Measurements from ENCODE around the gene BAG3. TPM values are rescaled to one million over a fixed set of nuclear protein-coding genes. Genes with fewer than 3 reads are reported as not detected.
A peak's percentile ranks its signal among the peaks of the same experiment; 100 is the strongest.
"Not testable (repeated sequence)": the region's sequence is repeated elsewhere in the genome, so short reads cannot be mapped to it uniquely, and the experiment has no call there.

The BAG3 gene
- total RNA-seq, 1 donor from 2014 or later: 2.3 TPM

- no peak overlapping the region for H3K4me3 Mint-ChIP-seq
- Histone ChIP-seq H2AFZ (replicated peaks) (no peak overlapping the region), H3K4me3 (no peak overlapping the region), H3K4me2 (no peak overlapping the region), H3K79me2 (ENCODE audit: low read depth) (no peaks in the 10 kb centered on the region), H3K36me3 (no peaks in the 10 kb centered on the region), H3K27ac (no peak overlapping the region), H3K9me3 (ENCODE audit: low read depth) (no peaks in the 10 kb centered on the region), H3K4me1 (no peaks in the 10 kb centered on the region), H3K27me3 (no peaks in the 10 kb centered on the region), H3K9ac (no peak overlapping the region), H4K20me1 (ENCODE audit: low read depth) (no peaks in the 10 kb centered on the region), H3F3A (ENCODE audit: low read depth) (peaks cover 6% of the 10 kb centered on the region)
- no peak for TF ChIP-seq EZH2phosphoT487 (IDR thresholded peaks at IDR 0.05)
- no peak for TF ChIP-seq CTCF (IDR thresholded peaks at IDR 0.05)
- no peak for TF ChIP-seq EZH2 (IDR thresholded peaks at IDR 0.05)
- no peaks in the 10 kb centered on the region for H3K36me3 Mint-ChIP-seq
- H3K4me1 Mint-ChIP-seq: peaks cover 2% of the 10 kb centered on the region
- peaks cover 8% of the 10 kb centered on the region for H3K27me3 Mint-ChIP-seq (ENCODE audit: insufficient read depth, low read depth)
- H3K27ac Mint-ChIP-seq: no peak overlapping the region
- H3K9me3 Mint-ChIP-seq: no peaks in the 10 kb centered on the region
- DNase-seq (ENCODE audit: low spot score): no peak
Observed at GRCh38 chr10:119619215-119619614, 32.0 kb upstream of the BAG3 start.

DNA sequence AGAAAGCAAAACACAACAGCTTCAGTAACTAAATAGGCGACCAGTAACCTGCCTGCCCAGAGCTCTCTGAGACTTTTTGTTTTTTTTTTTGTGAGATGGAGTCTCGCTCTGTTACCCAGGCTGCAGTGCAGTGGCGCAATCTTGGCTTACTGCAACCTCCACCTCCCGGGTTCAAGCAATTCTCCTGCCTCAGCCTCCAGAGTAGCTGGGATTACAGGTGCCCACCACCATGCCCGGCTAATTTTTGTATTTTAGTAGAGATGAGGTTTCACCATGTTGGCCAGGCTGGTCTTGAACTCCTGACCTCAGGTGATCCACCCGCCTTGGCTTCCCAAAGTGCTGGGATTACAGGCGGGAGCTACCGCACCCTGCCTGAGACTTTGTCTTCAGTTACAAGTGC is 31.4 kb upstream of the BAG3 start:
- H2AFZ ChIP-seq (replicated peaks); H3K4me3 ChIP-seq; H3K27ac Mint-ChIP-seq; H3K4me1 ChIP-seq; H3K4me2 ChIP-seq; H4K20me1 ChIP-seq (ENCODE audit: low read depth); H3K36me3 ChIP-seq; H3K79me2 ChIP-seq (ENCODE audit: low read depth); H3K9ac ChIP-seq; H3F3A ChIP-seq (ENCODE audit: low read depth); H3K9me3 ChIP-seq (ENCODE audit: low read depth); H3K27me3 Mint-ChIP-seq (ENCODE audit: insufficient read depth, low read depth); H3K4me3 Mint-ChIP-seq; H3K9me3 Mint-ChIP-seq; H3K27ac ChIP-seq; DNase-seq (ENCODE audit: low spot score); H3K27me3 ChIP-seq; H3K36me3 Mint-ChIP-seq; H3K4me1 Mint-ChIP-seq: not testable (repeated sequence)

- H3K4me3 ChIP-seq: no peak overlapping the region
- no peaks in the 10 kb centered on the region for H3K36me3 ChIP-seq
- peaks cover 6% of the 10 kb centered on the region for H3F3A ChIP-seq (ENCODE audit: low read depth)
- no peaks in the 10 kb centered on the region for H4K20me1 ChIP-seq (ENCODE audit: low read depth)
- H3K27ac ChIP-seq: no peak overlapping the region
- peaks cover 8% of the 10 kb centered on the region for H3K27me3 Mint-ChIP-seq (ENCODE audit: insufficient read depth, low read depth)
- no peaks in the 10 kb centered on the region for H3K27me3 ChIP-seq
- H3K79me2 ChIP-seq (ENCODE audit: low read depth): no peaks in the 10 kb centered on the region
- H3K9me3 Mint-ChIP-seq: no peaks in the 10 kb centered on the region
- no peaks in the 10 kb centered on the region for H3K4me1 ChIP-seq
- H3K9ac ChIP-seq: no peak overlapping the region
- peak overlapping the region; percentile 51 for H2AFZ ChIP-seq (replicated peaks)
- no peak for TF ChIP-seq CTCF (IDR thresholded peaks at IDR 0.05)
- TF ChIP-seq EZH2phosphoT487 (IDR thresholded peaks at IDR 0.05): no peak
- no peak for TF ChIP-seq EZH2 (IDR thresholded peaks at IDR 0.05)
- no peak for DNase-seq (ENCODE audit: low spot score)
- H3K4me1 Mint-ChIP-seq: peaks cover 2% of the 10 kb centered on the region
- H3K36me3 Mint-ChIP-seq: no peaks in the 10 kb centered on the region
- no peak overlapping the region for H3K4me3 Mint-ChIP-seq
- no peaks in the 10 kb centered on the region for H3K9me3 ChIP-seq (ENCODE audit: low read depth)
- H3K4me2 ChIP-seq: no peak overlapping the region
- no peak overlapping the region for H3K27ac Mint-ChIP-seq
Observed at GRCh38 chr10:119620241-119621077, 30.7 kb upstream of the BAG3 start.

DNA sequence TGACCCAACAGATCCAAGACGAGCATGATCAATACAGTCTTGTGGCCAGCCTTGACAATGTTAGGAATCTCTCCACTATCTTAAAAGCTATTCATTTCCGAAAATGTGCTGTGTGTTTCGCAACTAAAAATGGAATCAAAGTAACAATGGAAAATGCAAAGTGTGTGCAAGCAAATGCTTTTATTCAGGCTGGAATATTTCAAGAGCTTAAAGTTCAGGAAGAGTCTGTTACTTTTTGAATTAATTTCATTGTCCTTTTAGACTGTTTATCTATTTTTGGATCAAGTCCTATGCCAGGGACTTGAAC is 30.1 kb upstream of the BAG3 start:
- peaks cover 2% of the 10 kb centered on the region for H3K4me1 Mint-ChIP-seq
- Histone ChIP-seq H3K27ac (no peak overlapping the region), H3K4me2 (no peak overlapping the region), H3K36me3 (no peaks in the 10 kb centered on the region), H3K9me3 (ENCODE audit: low read depth) (no peaks in the 10 kb centered on the region), H2AFZ (replicated peaks) (peak overlapping the region; percentile 51), H4K20me1 (ENCODE audit: low read depth) (no peaks in the 10 kb centered on the region), H3K9ac (no peak overlapping the region), H3K4me1 (no peaks in the 10 kb centered on the region), H3K27me3 (no peaks in the 10 kb centered on the region), H3K79me2 (ENCODE audit: low read depth) (no peaks in the 10 kb centered on the region), H3F3A (ENCODE audit: low read depth) (peaks cover 6% of the 10 kb centered on the region), H3K4me3 (no peak overlapping the region)
- no peaks in the 10 kb centered on the region for H3K9me3 Mint-ChIP-seq
- H3K27ac Mint-ChIP-seq: no peak overlapping the region
- no peaks in the 10 kb centered on the region for H3K36me3 Mint-ChIP-seq
- peaks cover 7% of the 10 kb centered on the region for H3K27me3 Mint-ChIP-seq (ENCODE audit: insufficient read depth, low read depth)
- no peak overlapping the region for H3K4me3 Mint-ChIP-seq
- TF ChIP-seq EZH2phosphoT487 (IDR thresholded peaks at IDR 0.05) (no peak), EZH2 (IDR thresholded peaks at IDR 0.05) (no peak), CTCF (IDR thresholded peaks at IDR 0.05) (no peak)
- DNase-seq (ENCODE audit: low spot score): no peak
